HepG2 (cell line): Measurements from ENCODE around the gene DDX31. TPM values are rescaled to one million over a fixed set of nuclear protein-coding genes. Genes with fewer than 3 reads are reported as not detected.
A peak's percentile ranks its signal among the peaks of the same experiment; 100 is the strongest.

Experiments
- ARNT2 ChIP-seq: sonication (generic); formaldehyde crosslinking; IDR thresholded peaks from 2 replicates; pipeline ENCODE4 v1.8.0; 2022; ENCODE audit warnings: mild to moderate bottlenecking, low read depth, missing genetic modification reagents, moderate library complexity
- CBX1 ChIP-seq: IDR thresholded peaks from one replicate; pipeline ENCODE4 v1.6.1; 2016; ENCODE audit warnings: antibody characterized with exemption, low read depth
- CCAR2 ChIP-seq: fragments of 200-400 bp; formaldehyde crosslinking; optimal IDR thresholded peaks from 2 replicates; pipeline ENCODE3; 2018; ENCODE audit warnings: low read depth, mild to moderate bottlenecking, low read length, moderate library complexity
- MAFF ChIP-seq: IDR thresholded peaks from 2 replicates; pipeline ENCODE4 v1.6.1; 2011; ENCODE audit warnings: low read depth, low read length, improper control_type of control experiment
- MED13 ChIP-seq: sonication (generic); formaldehyde crosslinking; IDR thresholded peaks from 2 replicates; pipeline ENCODE4 v1.5.0; 2020; ENCODE audit warnings: missing genetic modification reagents
- MLLT10 ChIP-seq: sonication (generic); formaldehyde crosslinking; IDR thresholded peaks from 2 replicates; pipeline ENCODE4 v1.4.0; 2020; ENCODE audit warnings: missing genetic modification reagents
- MTA1 ChIP-seq: sonication (generic); formaldehyde crosslinking; IDR thresholded peaks from 2 replicates; pipeline ENCODE4 v1.4.0; 2020; ENCODE audit warnings: missing genetic modification reagents, mild to moderate bottlenecking, borderline replicate concordance
- NFIB ChIP-seq: sonication (generic); formaldehyde crosslinking; IDR thresholded peaks from 2 replicates; pipeline ENCODE4 v1.9.0; 2021; ENCODE audit warnings: missing genetic modification reagents, mild to moderate bottlenecking, borderline replicate concordance
- NFIC ChIP-seq: IDR thresholded peaks from 2 replicates; pipeline ENCODE4 v1.6.1; 2012; ENCODE audit warnings: mild to moderate bottlenecking, low read length, inconsistent platforms
- SAFB2 ChIP-seq: sonication (generic); formaldehyde crosslinking; IDR thresholded peaks from 2 replicates; pipeline ENCODE4 v1.5.1; 2020; ENCODE audit warnings: missing genetic modification reagents, low read depth, mild to moderate bottlenecking, borderline replicate concordance
- SALL2 ChIP-seq: sonication (generic); formaldehyde crosslinking; IDR thresholded peaks from 2 replicates; pipeline ENCODE4 v1.8.1; 2023; ENCODE audit warnings: mild to moderate bottlenecking, missing genetic modification reagents, inconsistent platforms
- SIX4 ChIP-seq: sonication (generic); formaldehyde crosslinking; IDR thresholded peaks from 2 replicates; pipeline ENCODE4 v1.4.0; 2020; ENCODE audit warnings: missing genetic modification reagents
- SMARCC2 ChIP-seq: fragments of 450-650 bp; IDR thresholded peaks from 2 replicates; pipeline ENCODE4 v1.6.1; 2017; ENCODE audit warnings: antibody characterized with exemption, mild to moderate bottlenecking
- SNRNP70 ChIP-seq: fragments of 200-400 bp; formaldehyde crosslinking; IDR thresholded peaks from 2 replicates; pipeline ENCODE4 v1.6.1; 2017; ENCODE audit warnings: mild to moderate bottlenecking, low read depth, low read length, moderate library complexity
- SRF ChIP-seq: IDR thresholded peaks from 2 replicates; pipeline ENCODE4 v1.6.1; 2011; ENCODE audit warnings: mild to moderate bottlenecking, low read depth, low read length, moderate library complexity
- SRSF9 ChIP-seq: fragments of 200-400 bp; formaldehyde crosslinking; IDR thresholded peaks from 2 replicates; pipeline ENCODE4 v1.6.1; 2018; ENCODE audit warnings: borderline replicate concordance, mild to moderate bottlenecking, low read depth, low read length; ENCODE audit not compliant: insufficient read depth, poor library complexity, severe bottlenecking
- TBL1XR1 ChIP-seq: fragments of 150-350 bp; IDR thresholded peaks from 2 replicates; pipeline ENCODE4 v1.6.1; 2014; ENCODE audit warnings: borderline replicate concordance, low read length; ENCODE audit not compliant: partially characterized antibody
- ZFP36 ChIP-seq: fragments of 150-350 bp; IDR thresholded peaks from 2 replicates; pipeline ENCODE4 v1.6.1; 2018; ENCODE audit warnings: borderline replicate concordance, low read length, low read depth; ENCODE audit not compliant: partially characterized antibody
- ZNF10 ChIP-seq: sonication (generic); formaldehyde crosslinking; IDR thresholded peaks from 2 replicates; pipeline ENCODE4 v1.4.0; 2020; ENCODE audit warnings: mild to moderate bottlenecking, low read depth, missing genetic modification reagents, borderline replicate concordance
- ZNF329 ChIP-seq: sonication (generic); formaldehyde crosslinking; IDR thresholded peaks from 2 replicates; pipeline ENCODE4 v1.9.0; 2021; ENCODE audit warnings: low read depth, mild to moderate bottlenecking, missing genetic modification reagents
- ZNF354B ChIP-seq: sonication (generic); formaldehyde crosslinking; IDR thresholded peaks from 2 replicates; pipeline ENCODE4 v1.8.0; 2022; ENCODE audit warnings: mild to moderate bottlenecking, missing genetic modification reagents
- ZNF496 ChIP-seq: sonication (generic); formaldehyde crosslinking; IDR thresholded peaks from 2 replicates; pipeline ENCODE4 v1.8.1; 2023; ENCODE audit warnings: mild to moderate bottlenecking, moderate library complexity, missing genetic modification reagents; ENCODE audit not compliant: insufficient replicate concordance
- ZNF543 ChIP-seq: sonication (generic); formaldehyde crosslinking; IDR thresholded peaks from 2 replicates; pipeline ENCODE4 v1.4.0; 2020; ENCODE audit warnings: mild to moderate bottlenecking, missing genetic modification reagents
- ZSCAN22 ChIP-seq: sonication (generic); formaldehyde crosslinking; IDR thresholded peaks from 2 replicates; pipeline ENCODE4 v1.4.0; 2020; ENCODE audit warnings: mild to moderate bottlenecking, missing genetic modification reagents
- polyA plus RNA-seq, 8 experiments: library from polyadenylated mRNA; depleted of rRNA in 3 of 8; stranded (reverse) in 7 of 8; unstranded in 1 of 8; fragments of >200 nt; fragmentation: Illumina TruSeq in 4 of 8; extraction: Trizol in 4 of 8; gene quantifications; 2 replicates each; pipeline versions ENCODE4 v1.2.1 to v1.2.3, GENCODE V29; 2011 to 2016; ENCODE audit warnings: low read depth in 4 of 8, missing spikeins in 1 of 8, mixed read lengths in 1 of 8; ENCODE audit not compliant: insufficient read depth in 1 of 8
- total RNA-seq, 5 experiments: library from RNA; depleted of rRNA; stranded (reverse); fragments of >200 nt; fragmentation: Illumina TruSeq; extraction: Trizol; gene quantifications; 2 replicates each; pipeline ENCODE4 v1.2.3, GENCODE V29; 2016; ENCODE audit warnings: low read depth in 1 of 5
- TF ChIP-seq, protein P1 (sequence below): sonication (generic); formaldehyde crosslinking; IDR thresholded peaks from 2 replicates; pipeline ENCODE4 v1.8.0; 2022; ENCODE audit warnings: mild to moderate bottlenecking, missing genetic modification reagents, moderate library complexity
- TF ChIP-seq, protein P2 (sequence below): sonication (generic); formaldehyde crosslinking; IDR thresholded peaks from 2 replicates; pipeline ENCODE4 v1.5.0; 2020; ENCODE audit warnings: mild to moderate bottlenecking, missing genetic modification reagents
- TF ChIP-seq, protein P3 (sequence below): sonication (generic); IDR thresholded peaks from 2 replicates; pipeline ENCODE4 v1.6.1; 2016; ENCODE audit warnings: low read depth, borderline replicate concordance

The DDX31 gene
- total and polyA plus RNA-seq, 2 of the 13 experiments (the other 11 are each of a cell fraction or from before 2014, with no cell fraction given) = 11.4 to 16.3 TPM

DNA sequence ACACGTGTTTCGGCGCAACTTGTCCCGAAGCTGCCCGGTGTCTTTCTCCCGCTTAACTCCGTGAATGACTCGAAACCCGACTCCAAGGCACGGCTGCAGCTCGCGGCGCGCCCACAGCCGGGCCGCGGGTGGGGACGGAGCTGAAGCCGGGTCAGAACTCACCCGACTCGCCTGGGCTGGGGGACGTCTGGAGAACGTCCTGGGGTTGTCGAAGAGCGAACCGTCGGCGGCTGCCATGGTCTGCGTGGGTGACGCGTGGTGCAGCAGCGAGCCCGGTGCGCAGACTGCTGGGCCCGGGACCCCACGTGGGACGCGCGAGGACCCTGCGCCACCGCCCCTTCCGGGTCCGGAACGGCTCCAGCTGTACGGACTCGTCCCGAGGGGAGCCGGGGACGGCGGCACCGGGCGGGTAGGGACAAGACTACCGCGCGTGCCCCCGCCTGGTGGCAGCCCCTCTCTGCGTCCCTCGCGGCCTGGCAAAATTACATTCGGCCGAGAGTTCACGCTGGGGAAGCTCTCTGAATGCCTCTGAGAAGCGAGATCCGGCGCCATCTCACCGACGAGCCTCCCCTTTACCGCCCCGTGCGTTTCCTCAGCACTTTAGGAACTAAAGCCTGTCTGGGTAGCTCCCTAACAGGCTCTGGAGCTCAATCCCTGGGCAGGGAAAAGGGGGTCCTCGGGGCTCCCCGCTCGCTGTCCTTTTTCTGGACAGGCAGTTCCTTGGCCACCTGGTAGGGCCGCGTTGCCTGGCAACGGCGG is at the start of gene DDX31 (continued):
- no peak for TF ChIP-seq ZFP36
- no peak for TF ChIP-seq CCAR2
- peak; percentile 96 for TF ChIP-seq NFIB (CRISPR knock-in tag)
- TF ChIP-seq, protein P1, sequence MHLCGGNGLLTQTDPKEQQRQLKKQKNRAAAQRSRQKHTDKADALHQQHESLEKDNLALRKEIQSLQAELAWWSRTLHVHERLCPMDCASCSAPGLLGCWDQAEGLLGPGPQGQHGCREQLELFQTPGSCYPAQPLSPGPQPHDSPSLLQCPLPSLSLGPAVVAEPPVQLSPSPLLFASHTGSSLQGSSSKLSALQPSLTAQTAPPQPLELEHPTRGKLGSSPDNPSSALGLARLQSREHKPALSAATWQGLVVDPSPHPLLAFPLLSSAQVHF (CRISPR knock-in tag) = peak; percentile 90
- peak; percentile 93 for TF ChIP-seq ARNT2
- no peak for TF ChIP-seq SRF
- TF ChIP-seq SIX4 (CRISPR knock-in tag) = no peak; the same call in none of the 2 replicates
- TF ChIP-seq ZNF10 (CRISPR knock-in tag) = peak; percentile 51; the same call in 1 of the 2 replicates
- TF ChIP-seq MLLT10 (CRISPR knock-in tag) = no peak; the same call in 1 of the 2 replicates
- no peak for TF ChIP-seq MAFF
- peak; percentile 85; the same call in 1 of the 2 replicates for TF ChIP-seq SALL2
- no peak for TF ChIP-seq ZNF354B (CRISPR knock-in tag)
- TF ChIP-seq, protein P2, sequence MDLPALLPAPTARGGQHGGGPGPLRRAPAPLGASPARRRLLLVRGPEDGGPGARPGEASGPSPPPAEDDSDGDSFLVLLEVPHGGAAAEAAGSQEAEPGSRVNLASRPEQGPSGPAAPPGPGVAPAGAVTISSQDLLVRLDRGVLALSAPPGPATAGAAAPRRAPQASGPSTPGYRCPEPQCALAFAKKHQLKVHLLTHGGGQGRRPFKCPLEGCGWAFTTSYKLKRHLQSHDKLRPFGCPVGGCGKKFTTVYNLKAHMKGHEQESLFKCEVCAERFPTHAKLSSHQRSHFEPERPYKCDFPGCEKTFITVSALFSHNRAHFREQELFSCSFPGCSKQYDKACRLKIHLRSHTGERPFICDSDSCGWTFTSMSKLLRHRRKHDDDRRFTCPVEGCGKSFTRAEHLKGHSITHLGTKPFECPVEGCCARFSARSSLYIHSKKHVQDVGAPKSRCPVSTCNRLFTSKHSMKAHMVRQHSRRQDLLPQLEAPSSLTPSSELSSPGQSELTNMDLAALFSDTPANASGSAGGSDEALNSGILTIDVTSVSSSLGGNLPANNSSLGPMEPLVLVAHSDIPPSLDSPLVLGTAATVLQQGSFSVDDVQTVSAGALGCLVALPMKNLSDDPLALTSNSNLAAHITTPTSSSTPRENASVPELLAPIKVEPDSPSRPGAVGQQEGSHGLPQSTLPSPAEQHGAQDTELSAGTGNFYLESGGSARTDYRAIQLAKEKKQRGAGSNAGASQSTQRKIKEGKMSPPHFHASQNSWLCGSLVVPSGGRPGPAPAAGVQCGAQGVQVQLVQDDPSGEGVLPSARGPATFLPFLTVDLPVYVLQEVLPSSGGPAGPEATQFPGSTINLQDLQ (CRISPR knock-in tag) = peak; percentile 81
- 0 out of 2 replicates have a peak, but pooled peaks have one; percentile 23 for TF ChIP-seq ZSCAN22
- TF ChIP-seq ZNF329 (CRISPR knock-in tag) = no peak
- TF ChIP-seq SMARCC2 = no peak
- TF ChIP-seq SRSF9 = no peak
- no peak for TF ChIP-seq NFIC
- no peak for TF ChIP-seq SNRNP70
- TF ChIP-seq MTA1 (CRISPR knock-in tag) = peak; percentile 82; the same call in 1 of the 2 replicates
- no peak for TF ChIP-seq ZNF496 (CRISPR knock-in tag)
- no peak; the same call in 1 of the 2 replicates for TF ChIP-seq SAFB2
- peak; percentile 45 for TF ChIP-seq CBX1
- TF ChIP-seq ZNF543 (CRISPR knock-in tag) = peak; percentile 72
- TF ChIP-seq TBL1XR1 = peak; percentile 17
- no peak for TF ChIP-seq MED13 (CRISPR knock-in tag)
- TF ChIP-seq, protein P3, sequence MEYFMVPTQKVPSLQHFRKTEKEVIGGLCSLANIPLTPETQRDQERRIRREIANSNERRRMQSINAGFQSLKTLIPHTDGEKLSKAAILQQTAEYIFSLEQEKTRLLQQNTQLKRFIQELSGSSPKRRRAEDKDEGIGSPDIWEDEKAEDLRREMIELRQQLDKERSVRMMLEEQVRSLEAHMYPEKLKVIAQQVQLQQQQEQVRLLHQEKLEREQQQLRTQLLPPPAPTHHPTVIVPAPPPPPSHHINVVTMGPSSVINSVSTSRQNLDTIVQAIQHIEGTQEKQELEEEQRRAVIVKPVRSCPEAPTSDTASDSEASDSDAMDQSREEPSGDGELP = peak; percentile 90
